Left kidney (tissue), 2 donors: ENCODE measurements around the gene GPR137. TPM values are rescaled to one million over a fixed set of nuclear protein-coding genes. Genes with fewer than 3 reads are reported as not detected.
"Not testable (repeated sequence)": the region's sequence is repeated elsewhere in the genome, so short reads cannot be mapped to it uniquely, and the experiment has no call there.

Experiments used
- DNase-seq: peaks from one replicate; pipeline ENCODE4 v3.0.0-alpha.2; 2013
- polyA plus RNA-seq: library from polyadenylated mRNA; unstranded; fragments of 120-200 nt; gene quantifications from one replicate; pipeline ENCODE4 v1.2.1, GENCODE V29; 2013; ENCODE audit not compliant: insufficient read length

The GPR137 gene
- polyA plus RNA-seq, 1 donor, result 32.5 TPM

GRCh38 chr11:64299847-64300648 lies 14.4 kb downstream of the GPR137 start, which contains the start of gene CATSPERZ:
Gene CATSPERZ, plus strand, starts transcription at chr11:64300358. Its CDS starts 53 bp downstream, at chr11:64300411.
- DNase-seq, result no peak

DNA sequence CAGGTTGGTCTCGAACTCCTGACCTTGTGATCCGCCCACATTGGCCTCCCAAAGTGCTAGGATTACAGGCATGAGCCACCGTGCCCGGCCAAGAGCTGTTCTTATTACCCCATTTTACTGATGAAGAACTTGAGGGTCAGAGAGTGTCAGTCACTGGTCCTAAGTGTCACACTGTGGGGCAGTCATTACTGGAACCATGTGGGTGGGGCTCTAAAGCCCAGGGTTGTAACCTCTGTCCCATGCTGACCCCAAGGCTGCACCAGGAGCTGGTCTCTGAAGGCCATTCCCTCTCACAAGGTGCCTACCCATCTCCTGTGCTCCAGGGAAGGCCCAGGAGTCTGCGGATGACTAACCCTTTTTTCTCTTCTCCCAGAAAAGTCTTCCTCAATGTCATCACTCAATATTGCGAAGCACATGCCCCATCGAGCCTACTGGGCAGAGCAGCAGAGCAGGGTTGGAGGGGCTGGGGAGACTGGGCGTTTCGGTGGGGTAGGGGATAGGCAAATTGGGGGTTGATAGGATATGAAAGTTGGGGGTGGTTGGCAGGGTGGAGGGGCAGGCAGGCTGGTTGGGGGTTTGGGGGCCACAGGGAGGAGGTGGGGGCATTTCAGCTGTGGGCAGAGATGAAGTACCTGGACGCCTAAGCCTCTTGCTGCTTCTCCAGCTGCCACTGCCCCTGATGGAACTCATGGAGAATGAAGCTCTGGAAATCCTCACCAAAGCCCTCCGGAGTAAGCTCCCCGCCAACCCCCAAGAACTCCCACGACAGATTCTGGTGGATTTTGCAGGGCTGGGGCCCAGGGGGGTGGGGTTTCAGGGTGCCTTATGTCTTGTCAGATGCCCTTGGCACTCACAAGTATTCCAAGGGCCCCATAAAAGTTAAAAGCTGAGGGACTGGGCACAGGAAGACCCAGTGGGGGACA lies 17.7 kb downstream of the GPR137 start:
- no peak for DNase-seq

GRCh38 chr11:64304032-64304315 lies 18.3 kb downstream of the GPR137 start:
- no peak for DNase-seq

DNA sequence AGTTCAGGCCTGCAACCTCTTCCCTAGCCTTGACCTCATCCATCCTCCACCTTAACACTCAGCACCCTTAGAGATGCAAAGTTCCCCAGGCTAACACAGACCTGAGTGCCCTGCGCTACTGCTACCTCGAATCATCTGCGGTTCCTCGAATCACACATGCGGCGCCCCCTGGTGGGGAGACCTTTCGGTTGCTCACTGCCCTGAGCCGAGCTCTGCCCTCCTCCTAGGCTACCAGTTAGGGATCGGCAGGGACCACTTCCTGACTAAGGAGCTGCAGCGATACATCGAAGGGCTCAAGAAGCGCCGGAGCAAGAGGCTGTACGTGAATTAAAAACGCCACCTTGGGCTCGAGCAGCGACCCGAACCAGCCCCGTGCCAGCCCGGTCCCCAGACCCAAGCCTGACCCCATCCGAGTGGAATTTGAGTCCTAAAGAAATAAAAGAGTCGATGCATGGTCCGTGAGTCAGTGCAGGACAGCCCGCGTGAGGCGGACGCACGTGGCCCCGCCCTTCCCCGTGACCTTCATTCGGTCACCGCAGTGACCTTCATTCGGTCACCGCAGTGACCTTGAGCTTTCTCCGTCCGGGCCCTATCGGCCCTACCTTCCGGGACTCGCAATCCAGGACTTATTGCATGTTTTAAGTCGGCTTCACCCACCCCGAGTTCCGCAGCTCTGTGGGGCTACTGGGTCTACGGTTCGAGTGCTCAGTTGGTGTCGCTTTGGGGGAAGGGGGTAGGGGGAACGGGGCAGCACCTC lies 18.8 kb downstream of the GPR137 start:
- DNase-seq, result peak; percentile 86

- peak; percentile 97 for DNase-seq
These were observed 19.5 kb downstream of the GPR137 start, which contains the start of gene ESRRA for GRCh38 chr11:64305075-64305690. Gene ESRRA, plus strand, starts transcription at chr11:64305524. Its CDS starts 1,656 bp downstream, at chr11:64307180.

- DNase-seq, result peak; percentile 46
These were observed 20.3 kb downstream of the GPR137 start for GRCh38 chr11:64305691-64306562.

DNA sequence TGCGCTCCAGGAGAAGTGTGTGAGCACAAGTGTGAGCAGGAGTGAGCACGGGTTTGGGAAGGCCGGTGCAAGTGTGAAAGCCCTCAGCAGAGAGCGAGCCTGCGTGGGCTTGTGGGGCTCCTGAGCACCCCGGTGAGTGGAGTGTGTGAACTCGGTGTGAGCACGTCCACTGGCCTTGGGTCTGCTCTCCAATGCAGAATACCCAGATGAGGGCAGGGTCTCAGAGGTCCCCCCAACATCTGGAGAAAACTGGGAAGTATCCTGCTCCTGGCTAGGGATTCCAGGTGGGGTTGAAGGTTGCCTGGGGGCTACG lies 20.9 kb downstream of the GPR137 start:
- no peak for DNase-seq

- no peak for DNase-seq
These were observed 21.4 kb downstream of the GPR137 start for GRCh38 chr11:64306876-64307622.

DNA sequence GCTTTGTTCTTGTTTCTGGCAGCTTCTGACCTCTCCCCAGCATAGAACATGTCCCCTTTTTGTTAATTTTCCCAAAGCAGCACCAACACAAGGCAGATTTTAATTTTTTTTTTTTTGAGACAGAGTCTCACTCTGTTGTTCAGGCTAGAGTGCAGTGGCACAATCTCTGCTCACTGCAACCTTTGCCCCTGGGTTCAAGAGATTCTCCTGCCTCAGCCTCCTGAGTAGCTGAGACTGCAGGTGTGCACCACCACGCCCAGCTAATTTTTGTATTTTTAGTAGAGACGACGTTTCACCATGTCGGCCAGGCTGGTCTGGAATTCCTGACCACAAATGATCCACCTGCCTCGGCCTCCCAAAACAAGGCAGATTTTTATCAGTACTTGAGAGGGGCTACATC lies 22.1 kb downstream of the GPR137 start:
- DNase-seq, result not testable (repeated sequence)

GRCh38 chr11:64312947-64313346 lies 27.3 kb downstream of the GPR137 start:
- no peak for DNase-seq

- DNase-seq, result no peak
These were observed 28.0 kb downstream of the GPR137 start for GRCh38 chr11:64313491-64314145.

- DNase-seq, result no peak
These were observed 28.6 kb downstream of the GPR137 start for GRCh38 chr11:64314146-64314804.

DNA sequence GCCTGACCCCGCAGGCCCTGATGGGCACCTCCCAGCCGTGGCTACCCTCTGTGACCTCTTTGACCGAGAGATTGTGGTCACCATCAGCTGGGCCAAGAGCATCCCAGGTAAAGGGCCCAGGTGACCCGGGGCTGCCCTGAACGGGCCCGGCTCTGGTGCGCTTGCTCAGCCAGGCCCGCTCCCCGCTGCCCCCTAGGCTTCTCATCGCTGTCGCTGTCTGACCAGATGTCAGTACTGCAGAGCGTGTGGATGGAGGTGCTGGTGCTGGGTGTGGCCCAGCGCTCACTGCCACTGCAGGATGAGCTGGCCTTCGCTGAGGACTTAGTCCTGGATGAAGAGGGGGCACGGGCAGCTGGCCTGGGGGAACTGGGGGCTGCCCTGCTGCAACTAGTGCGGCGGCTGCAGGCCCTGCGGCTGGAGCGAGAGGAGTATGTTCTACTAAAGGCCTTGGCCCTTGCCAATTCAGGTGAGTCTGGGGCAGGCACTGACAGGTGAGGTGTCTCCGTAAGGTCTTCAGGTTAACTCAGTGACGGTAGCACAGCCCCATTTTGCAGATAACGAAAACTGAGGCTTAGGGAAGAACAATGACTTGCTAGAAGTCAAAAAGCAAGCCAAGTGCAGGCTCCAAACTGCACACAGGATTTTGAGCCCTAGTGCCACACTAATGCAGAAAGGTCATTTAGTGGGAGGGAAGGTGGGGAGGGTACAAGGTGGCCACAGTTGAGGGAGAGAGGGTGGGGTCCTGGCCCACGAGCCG lies 29.3 kb downstream of the GPR137 start:
- no peak for DNase-seq

DNA sequence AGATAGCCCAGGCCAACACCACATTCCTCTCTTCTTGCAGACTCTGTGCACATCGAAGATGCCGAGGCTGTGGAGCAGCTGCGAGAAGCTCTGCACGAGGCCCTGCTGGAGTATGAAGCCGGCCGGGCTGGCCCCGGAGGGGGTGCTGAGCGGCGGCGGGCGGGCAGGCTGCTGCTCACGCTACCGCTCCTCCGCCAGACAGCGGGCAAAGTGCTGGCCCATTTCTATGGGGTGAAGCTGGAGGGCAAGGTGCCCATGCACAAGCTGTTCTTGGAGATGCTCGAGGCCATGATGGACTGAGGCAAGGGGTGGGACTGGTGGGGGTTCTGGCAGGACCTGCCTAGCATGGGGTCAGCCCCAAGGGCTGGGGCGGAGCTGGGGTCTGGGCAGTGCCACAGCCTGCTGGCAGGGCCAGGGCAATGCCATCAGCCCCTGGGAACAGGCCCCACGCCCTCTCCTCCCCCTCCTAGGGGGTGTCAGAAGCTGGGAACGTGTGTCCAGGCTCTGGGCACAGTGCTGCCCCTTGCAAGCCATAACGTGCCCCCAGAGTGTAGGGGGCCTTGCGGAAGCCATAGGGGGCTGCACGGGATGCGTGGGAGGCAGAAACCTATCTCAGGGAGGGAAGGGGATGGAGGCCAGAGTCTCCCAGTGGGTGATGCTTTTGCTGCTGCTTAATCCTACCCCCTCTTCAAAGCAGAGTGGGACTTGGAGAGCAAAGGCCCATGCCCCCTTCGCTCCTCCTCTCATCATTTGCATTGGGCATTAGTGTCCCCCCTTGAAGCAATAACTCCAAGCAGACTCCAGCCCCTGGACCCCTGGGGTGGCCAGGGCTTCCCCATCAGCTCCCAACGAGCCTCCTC lies 30.2 kb downstream of the GPR137 start:
- not testable (repeated sequence) for DNase-seq

GRCh38 chr11:64316672-64317324 lies 31.1 kb downstream of the GPR137 start:
- no peak for DNase-seq

DNA sequence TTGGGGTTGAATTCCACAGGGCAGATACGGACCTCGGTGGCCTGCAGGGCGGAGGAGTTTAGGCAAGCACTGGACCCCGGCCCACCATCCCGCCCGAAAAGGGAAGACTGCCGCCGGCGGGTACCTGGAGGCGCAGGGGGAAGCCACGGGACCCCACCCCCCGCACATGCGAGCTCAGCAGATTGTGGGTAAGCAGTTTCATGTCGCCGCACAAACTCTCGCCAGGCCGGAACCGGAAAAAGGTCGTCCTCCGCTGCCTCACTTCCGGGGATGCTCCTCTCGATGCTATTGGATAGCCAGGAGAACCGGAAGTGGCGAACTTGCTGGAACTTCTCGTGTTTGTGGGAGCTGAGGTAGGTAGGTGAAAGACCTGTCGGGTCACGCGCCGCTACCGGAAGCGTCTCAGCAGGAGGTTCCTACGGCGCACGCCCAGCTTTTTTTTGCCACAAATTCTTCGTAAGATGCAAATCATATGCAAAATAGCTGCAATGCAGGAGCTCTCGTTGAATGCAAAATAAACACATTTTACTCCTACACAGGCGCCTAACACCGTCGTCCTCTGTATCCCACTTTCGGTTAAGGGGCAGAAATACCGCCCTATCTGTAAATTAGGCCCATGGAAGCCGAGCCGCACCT lies 31.8 kb downstream of the GPR137 start, which contains the start of gene TRMT112:
TSS of gene TRMT112 (minus strand) at position 235 of the 636 bp plus-strand sequence. CDS start at position 202, 33 bp downstream.
- peak; percentile 96 for DNase-seq
